ENCODE measurements around the gene ENGASE. TPM values are rescaled to one million over a fixed set of nuclear protein-coding genes. Genes with fewer than 3 reads are reported as not detected.

Gene ENGASE
- total RNA-seq, 4 donors from 2014 or later: 8.3 to 46.5 (median 16.2) TPM

- whole genome bisulfite sequencing, 2 donors (ENCODE audit: low coverage in 1 of 2): 23 to 40% methylated on average over 2 to 9 of the region's 52 CpGs
- Histone ChIP-seq H3K4me1 (peaks cover 0 to 8% (median 0%) of the 10 kb centered on the region in 3 donors), H3K27ac (no peak overlapping the region), H3K9me3 (no peaks in the 10 kb centered on the region), H3K36me3 (no peaks in the 10 kb centered on the region), H3K27me3 (peaks cover 100% of the 10 kb centered on the region), H3K4me3 (no peak overlapping the region)
- ATAC-seq: no peak
- TF ChIP-seq POLR2A (IDR thresholded peaks at IDR 0.05) (no peak), POLR2AphosphoS5 (IDR thresholded peaks at IDR 0.05) (no peak), EP300 (IDR thresholded peaks at IDR 0.05) (no peak)
- TF ChIP-seq, protein P1, sequence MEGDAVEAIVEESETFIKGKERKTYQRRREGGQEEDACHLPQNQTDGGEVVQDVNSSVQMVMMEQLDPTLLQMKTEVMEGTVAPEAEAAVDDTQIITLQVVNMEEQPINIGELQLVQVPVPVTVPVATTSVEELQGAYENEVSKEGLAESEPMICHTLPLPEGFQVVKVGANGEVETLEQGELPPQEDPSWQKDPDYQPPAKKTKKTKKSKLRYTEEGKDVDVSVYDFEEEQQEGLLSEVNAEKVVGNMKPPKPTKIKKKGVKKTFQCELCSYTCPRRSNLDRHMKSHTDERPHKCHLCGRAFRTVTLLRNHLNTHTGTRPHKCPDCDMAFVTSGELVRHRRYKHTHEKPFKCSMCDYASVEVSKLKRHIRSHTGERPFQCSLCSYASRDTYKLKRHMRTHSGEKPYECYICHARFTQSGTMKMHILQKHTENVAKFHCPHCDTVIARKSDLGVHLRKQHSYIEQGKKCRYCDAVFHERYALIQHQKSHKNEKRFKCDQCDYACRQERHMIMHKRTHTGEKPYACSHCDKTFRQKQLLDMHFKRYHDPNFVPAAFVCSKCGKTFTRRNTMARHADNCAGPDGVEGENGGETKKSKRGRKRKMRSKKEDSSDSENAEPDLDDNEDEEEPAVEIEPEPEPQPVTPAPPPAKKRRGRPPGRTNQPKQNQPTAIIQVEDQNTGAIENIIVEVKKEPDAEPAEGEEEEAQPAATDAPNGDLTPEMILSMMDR (IDR thresholded peaks at IDR 0.05): no peak
These were observed 22.8 kb downstream of the ENGASE start for GRCh38 chr17:79097226-79098055.

GRCh38 chr17:79098282-79098867, 23.8 kb downstream of the ENGASE start:
- no peak for TF ChIP-seq EP300 (IDR thresholded peaks at IDR 0.05)
- TF ChIP-seq POLR2AphosphoS5 (IDR thresholded peaks at IDR 0.05): no peak
- TF ChIP-seq, protein P1 (IDR thresholded peaks at IDR 0.05): no peak
- TF ChIP-seq POLR2A (IDR thresholded peaks at IDR 0.05): no peak
- Histone ChIP-seq H3K4me1 (peaks cover 0 to 8% (median 0%) of the 10 kb centered on the region in 3 donors), H3K36me3 (no peaks in the 10 kb centered on the region), H3K27ac (no peak overlapping the region), H3K9me3 (no peaks in the 10 kb centered on the region), H3K27me3 (peaks cover 100% of the 10 kb centered on the region), H3K4me3 (no peak overlapping the region)
- WGBS, 2 donors (ENCODE audit: low coverage in 1 of 2): 17% methylated on average over 1 of the region's 16 CpGs; no CpG with 5 or more reads in 1 of the 2 donors
- ATAC-seq: no peak

GRCh38 chr17:79100405-79100804, 25.8 kb downstream of the ENGASE start:
- no CpG with 5 or more reads among the region's 18 CpGs for WGBS, 2 donors (ENCODE audit: low coverage in 1 of 2)

DNA sequence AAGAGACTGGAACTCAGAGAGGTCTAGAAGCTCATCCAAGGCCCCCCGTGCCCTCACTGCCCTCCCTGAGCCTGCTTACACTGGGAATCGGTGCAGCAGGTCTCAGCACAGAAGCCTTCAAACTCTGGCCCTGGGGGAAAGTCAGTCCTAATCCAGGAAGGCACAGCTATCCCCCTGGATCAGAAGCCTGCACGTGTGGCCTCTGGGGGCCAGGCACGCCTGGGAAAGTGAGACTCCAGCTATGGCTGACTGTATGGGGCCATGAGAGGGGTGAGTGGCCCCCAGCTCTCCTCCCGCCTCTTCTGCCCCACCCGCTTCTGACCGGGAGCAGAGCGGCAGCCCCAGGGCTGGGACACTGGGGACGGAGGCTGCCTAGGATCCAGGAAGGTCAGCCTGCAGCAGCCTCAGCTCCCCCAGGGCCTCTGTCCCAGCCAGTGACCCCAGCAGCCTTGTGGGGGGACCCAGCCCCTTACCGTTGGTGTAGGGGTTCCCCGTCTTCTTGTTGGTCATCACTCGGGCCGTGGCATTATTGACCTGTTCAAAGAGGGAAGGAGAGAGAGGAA, 26.6 kb downstream of the ENGASE start:
- no peak for ATAC-seq
- TF ChIP-seq, protein P1 (IDR thresholded peaks at IDR 0.05): no peak
- TF ChIP-seq POLR2A (IDR thresholded peaks at IDR 0.05) (no peak), EP300 (IDR thresholded peaks at IDR 0.05) (no peak), POLR2AphosphoS5 (IDR thresholded peaks at IDR 0.05) (no peak)
- Histone ChIP-seq H3K9me3 (no peaks in the 10 kb centered on the region), H3K27me3 (peaks cover 93% of the 10 kb centered on the region), H3K4me3 (no peak overlapping the region), H3K36me3 (no peaks in the 10 kb centered on the region), H3K4me1 (peaks cover 0 to 8% (median 0%) of the 10 kb centered on the region in 3 donors), H3K27ac (no peak overlapping the region)
- WGBS, 2 donors (ENCODE audit: low coverage in 1 of 2): no CpG with 5 or more reads among the region's 13 CpGs

More at GRCh38 chr17:79100405-79100804, 25.8 kb downstream of the ENGASE start:
- Histone ChIP-seq H3K9me3 (no peaks in the 10 kb centered on the region), H3K36me3 (no peaks in the 10 kb centered on the region), H3K4me1 (peaks cover 0 to 8% (median 0%) of the 10 kb centered on the region in 3 donors), H3K27ac (no peak overlapping the region), H3K4me3 (no peak overlapping the region), H3K27me3 (peaks cover 100% of the 10 kb centered on the region)
- TF ChIP-seq POLR2A (IDR thresholded peaks at IDR 0.05) (no peak), POLR2AphosphoS5 (IDR thresholded peaks at IDR 0.05) (no peak), EP300 (IDR thresholded peaks at IDR 0.05) (no peak)
- TF ChIP-seq, protein P1 (IDR thresholded peaks at IDR 0.05): no peak
- no peak for ATAC-seq
